GM18909 (cell line): ENCODE results near the gene CT83.

Experiments
- ATAC-seq: cut with Tn5 transposase; IDR thresholded peaks from one replicate; pipeline ENCODE4 v1.9.1; 2021; ENCODE audit warnings: mild to moderate bottlenecking; ENCODE audit not compliant: unreplicated experiment, poor library complexity

CT83 gene, protein sequence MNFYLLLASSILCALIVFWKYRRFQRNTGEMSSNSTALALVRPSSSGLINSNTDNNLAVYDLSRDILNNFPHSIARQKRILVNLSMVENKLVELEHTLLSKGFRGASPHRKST

DNA sequence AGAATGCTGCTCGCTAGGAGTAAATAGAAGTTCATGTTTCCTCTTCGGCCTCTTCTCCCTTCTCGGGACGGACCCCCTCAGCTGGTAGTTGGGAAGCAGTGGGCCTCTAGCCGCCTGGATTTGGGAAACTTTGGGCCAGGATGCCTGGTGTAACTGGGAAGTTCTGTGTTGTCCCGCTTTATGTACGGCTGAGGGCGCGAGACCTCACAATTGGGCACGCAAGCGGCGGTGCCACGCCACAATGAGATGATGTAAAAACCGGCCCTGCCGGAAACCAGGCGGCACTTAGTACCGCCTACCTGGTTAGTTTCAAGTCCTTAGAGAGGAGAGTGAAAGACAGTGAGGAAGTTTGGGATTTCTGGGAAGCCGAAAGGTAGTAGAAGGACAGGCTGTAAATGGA, at the start of gene CT83:
Gene CT83, minus strand, starts transcription at position 155 of the 400 bp plus-strand sequence. Its CDS starts 120 bp downstream, at position 35.
- no peak for ATAC-seq

DNA sequence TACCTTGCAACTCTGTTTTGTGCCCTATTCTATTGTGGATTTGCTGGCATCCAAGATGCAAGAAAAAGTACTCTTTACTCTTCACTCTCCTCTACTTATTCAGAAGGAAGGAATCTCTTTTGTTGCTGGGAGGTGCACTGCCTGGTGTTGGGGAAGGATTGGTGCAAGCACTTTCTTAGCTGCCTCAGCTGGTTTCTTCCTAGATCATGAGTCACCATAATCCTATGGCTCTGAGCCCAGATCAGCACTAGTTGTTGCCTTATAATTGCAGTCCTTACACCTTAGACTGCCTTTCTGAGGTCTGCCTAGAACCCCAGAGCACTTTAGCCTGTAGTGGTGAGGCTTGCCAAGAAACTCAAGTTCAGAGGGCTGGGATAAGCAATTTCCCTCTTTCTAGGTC, 37.0 kb upstream of the CT83 start:
- ATAC-seq: no peak

DNA sequence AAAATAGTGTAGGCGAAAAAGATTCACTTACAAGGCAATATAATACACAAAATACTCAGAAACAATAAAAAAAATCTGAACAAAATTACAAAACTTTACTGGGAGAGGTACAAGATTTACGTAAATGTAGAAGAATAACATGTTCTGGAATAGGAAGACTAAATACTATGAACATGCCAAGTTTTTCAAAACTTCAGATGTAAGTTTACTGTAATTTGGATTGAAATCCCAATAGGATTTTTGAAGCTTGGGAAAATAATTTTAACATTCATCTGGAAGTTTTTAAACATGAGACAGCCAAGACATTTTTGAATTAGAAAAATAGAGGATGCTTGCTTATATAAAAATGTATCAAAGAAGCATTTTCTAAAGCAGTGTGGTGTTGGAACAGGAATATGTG, 30.5 kb upstream of the CT83 start:
- no peak for ATAC-seq

DNA sequence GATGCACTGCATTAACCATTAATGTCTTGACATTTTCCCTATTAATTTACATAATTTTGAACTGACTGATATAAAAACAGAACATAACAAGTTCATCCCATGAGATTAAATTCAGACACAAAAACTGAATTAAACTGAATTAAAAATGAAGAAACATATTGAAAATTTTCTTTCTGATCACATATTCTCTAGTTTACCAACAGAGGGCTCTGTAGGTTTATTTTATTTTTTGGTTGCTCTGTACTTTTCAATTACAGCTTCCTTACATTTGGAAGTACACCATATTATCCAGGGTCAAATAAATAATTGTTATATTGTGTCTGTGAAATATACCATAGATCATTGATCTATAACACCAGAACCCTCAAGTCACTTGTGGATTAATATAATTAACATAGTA, 27.3 kb upstream of the CT83 start:
- ATAC-seq: no peak

DNA sequence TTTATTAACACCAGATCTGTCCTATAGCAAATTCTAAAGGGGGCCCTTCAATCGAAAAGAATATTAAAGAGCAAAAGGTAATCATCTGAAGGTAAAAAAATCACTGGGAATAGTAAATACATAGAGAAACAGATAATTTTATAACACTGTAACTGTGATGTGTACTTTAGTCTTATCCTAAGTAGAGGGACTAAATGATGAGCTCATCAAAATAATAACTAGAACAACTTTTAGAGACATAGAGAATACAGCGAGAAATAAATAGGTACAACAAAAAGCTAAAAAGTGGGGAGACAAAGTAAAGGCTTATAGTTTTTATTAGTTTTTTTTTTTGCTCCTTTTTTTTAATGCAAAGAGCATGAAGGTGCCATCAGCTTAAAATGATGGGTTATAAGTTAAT, 17.3 kb upstream of the CT83 start:
- ATAC-seq: no peak

DNA sequence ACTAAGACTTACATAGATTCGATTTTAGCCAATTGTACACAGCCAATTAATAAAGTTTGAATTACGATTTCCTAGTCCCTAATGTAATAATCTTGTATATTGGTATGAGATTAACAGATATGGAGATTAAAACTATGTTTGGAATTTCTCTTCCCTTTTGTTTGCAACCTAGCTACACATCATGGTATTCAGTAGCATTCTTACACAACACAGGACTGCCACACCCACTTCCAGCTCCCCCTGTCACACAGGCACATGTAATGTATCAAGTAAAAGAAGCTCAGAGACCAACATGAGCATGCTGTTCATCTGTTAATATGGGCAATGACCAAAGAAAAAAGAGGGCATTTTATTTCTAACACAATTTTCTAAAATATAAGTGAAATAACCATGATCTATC, 13.6 kb downstream of the CT83 start:
- no peak for ATAC-seq

DNA sequence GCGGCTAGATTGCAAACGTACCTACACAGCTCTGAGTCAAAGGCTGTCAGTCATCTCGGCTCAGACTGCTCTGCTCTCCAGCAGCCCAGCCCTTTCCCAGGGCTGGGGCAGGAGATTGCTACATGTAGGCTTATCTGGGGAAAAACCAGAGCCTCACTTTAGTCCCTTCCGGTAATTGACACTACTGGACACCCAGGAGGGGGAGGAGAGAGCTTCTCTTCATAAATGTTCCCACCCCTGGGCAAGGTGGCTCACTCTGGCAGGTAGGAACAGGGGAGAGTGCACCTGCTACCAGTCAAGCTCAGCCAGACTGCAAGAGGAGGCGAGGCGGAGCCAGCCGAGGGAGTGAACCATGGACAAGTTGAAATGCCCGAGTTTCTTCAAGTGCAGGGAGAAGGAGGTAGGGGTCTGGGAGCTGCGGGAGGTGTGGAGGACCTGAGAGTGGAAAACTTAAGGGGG, 26.4 kb downstream of the CT83 start, which contains the start of gene SLC6A14:
Gene SLC6A14, plus strand, starts transcription at position 249 of the 459 bp plus-strand sequence. Its CDS starts 104 bp downstream, at position 353.
- ATAC-seq: no peak

DNA sequence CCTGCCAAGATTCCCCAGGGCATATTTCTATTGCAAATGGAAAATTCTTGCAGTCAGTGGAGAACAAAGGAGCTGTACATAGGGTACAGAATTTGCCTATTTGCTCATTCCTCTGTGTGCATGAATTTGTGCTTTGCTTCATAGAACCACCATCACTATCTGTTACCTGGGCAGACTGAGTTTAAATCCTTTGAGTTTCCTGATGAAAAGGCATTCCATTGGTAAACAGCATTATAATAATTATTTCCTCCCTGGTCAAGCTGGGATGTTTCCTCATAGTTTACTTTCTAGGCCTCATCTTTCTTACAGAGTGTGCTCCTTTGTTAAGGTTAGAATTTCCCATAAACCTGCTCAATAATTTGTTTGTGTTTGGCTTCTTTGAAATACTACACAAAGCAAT, 27.2 kb downstream of the CT83 start:
- no peak for ATAC-seq

DNA sequence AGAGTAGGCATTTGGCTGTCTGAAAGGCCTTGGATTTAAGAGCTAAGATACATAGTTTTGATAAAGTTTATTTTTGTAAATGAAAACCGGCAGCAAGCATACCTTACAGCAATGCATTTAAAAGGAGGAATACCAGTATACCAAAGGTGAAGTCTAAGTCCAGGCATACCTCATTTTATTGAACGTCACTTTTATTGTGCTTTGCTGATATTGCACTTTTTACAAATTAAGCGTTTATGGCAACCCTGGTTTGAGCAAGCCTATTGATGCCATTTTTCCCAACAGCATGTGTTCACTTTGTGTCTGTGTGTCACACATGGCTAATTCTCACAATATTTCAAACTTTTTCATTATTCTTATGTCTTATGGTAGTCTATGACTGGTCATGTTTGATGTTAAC, 34.8 kb downstream of the CT83 start:
- no peak for ATAC-seq

DNA sequence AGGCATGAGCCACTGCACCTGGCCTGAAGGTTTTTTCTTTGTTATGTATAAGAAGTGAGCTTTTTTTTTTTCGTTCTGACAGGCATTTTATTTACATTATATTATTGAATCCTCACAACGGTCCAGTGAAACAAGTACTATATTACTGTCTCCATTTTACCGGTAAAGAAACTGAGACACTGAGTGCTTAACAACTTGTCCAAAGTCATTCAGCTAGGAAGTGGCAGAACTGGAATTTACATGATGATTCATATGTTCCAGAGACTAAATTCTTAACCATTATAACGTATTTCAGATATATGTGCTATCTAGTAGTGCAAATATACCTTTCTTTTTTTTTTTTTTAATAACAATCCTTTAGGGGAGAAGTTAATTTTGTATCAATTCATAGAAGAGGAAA, 44.8 kb downstream of the CT83 start:
- ATAC-seq: no peak

DNA sequence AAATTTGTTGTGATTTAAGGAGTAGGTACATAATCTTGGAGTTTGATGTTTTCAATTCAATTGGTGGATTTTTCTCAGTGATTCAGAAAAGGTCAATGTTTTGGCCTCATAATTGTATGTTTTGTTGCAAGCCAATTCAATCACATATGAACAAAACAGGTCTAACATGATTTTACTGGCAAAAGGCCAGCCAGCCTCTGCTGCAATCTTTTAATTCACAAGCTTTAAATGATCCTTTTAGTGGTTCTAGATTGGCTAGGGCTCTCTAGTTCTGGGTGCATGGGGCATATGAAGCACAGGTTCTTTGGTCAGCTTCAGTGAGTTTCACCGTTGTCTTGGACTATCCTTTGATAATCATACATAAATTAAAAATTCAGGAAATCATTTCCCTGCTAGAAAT, 45.6 kb downstream of the CT83 start:
- ATAC-seq: no peak

DNA sequence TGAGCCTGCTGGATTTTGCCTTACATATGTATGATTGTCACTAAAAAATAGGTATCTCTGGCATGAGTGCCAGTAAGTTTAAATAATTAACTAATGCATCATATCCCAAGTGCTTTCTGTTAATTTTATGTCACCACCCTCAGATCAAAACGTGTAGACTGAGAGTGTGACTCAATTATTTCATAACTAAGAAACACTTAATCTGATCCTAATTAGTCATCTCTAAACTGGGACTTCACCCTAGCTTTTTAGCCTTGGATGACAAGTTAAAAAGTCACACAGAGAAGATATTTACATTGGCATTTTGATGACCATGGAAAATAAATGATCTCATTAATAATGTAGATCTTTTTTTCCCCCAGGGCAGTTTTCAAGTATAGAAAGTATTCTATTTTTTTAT, 49.5 kb downstream of the CT83 start:
- no peak for ATAC-seq
